ENCODE measurements around the gene RIGI. TPM values are rescaled to one million over a fixed set of nuclear protein-coding genes. Genes with fewer than 3 reads are reported as not detected.

RIGI gene
- total and polyA plus RNA-seq, 2 of the 13 experiments (the other 11 are each of a cell fraction or from before 2014, with no cell fraction given): 3.0 to 8.2 TPM

GRCh38 chr9:32486839-32487562, 39.0 kb downstream of the RIGI start:
- 35% methylated on average over 2 of the region's 2 CpGs for WGBS (ENCODE audit: low lambda C conversion rate)
- Histone ChIP-seq H3K79me2 (ENCODE audit: insufficient read depth, low read length) (no peaks in the 10 kb centered on the region), H3K9me3 (ENCODE audit: low read length) (no peaks in the 10 kb centered on the region), H3K4me1 (ENCODE audit: insufficient read depth, low read length) (peaks cover 17% of the 10 kb centered on the region), H3K27me3 (ENCODE audit: control insufficient read depth in 1 of 2, insufficient read depth in 2 of 2, low read length in 2 of 2) (no peaks in the 10 kb centered on the region), H3K27ac (ENCODE audit: extremely low read length, insufficient read depth, low read length) (no peak overlapping the region), H4K20me1 (ENCODE audit: insufficient read depth, low read length) (no peaks in the 10 kb centered on the region), H3K4me3 (replicated peaks in 1 of 3; ENCODE audit: insufficient read depth in 1 of 3, low read depth in 2 of 3, low read length in 3 of 3) (no peak overlapping the region), H3K4me2 (ENCODE audit: low read depth, low read length) (peak overlapping the region; percentile 35; the same call in 1 of the 2 replicates), H2AFZ (ENCODE audit: low read length) (no peak overlapping the region), H3K36me3 (replicated peaks in 1 of 2; ENCODE audit: control insufficient read depth in 1 of 2, insufficient read depth in 2 of 2, low read length in 2 of 2) (peaks cover 3 to 38% of the 10 kb centered on the region in 2 experiments), H3K9ac (ENCODE audit: insufficient read depth, low read depth, low read length) (no peak overlapping the region)
- CTCF ChIA-PET (ENCODE audit: low intra/inter-chr PET ratio, low total read pairs): no interaction called here
- FAIRE-seq (peak; percentile 66), ATAC-seq (peak; percentile 96), DNase-seq (ENCODE audit: low spot score) (peak; percentile 78)
- no TSS peak for BruUV-seq (replicated peaks)
- in situ Hi-C loops (cut with HindIII; ENCODE audit: extremely low pct_ligation_motif_present, low pct_unique_long_range_greater_than_20kb) (no loop called here), intact Hi-C loops (cut with micrococcal nuclease; ENCODE audit: unreplicated experiment) (loop anchor here (1.0 kb wide), 2 partner anchors 31 to 39 kb away; partner anchors contain the start of gene RIGI)
- POLR2A ChIA-PET: interaction anchor here (0.6 to 1.7 kb wide), 3 partner anchors 40 to 103 kb away, joined by 3 to 13 read pairs (median 5); partner anchors contain the start of genes ACO1 and RIGI
- TF ChIP-seq ASH2L (IDR thresholded peaks at IDR 0.05; ENCODE audit: insufficient read length, low read depth, low read length) (no peak), KAT7 (CRISPR knock-in tag; IDR thresholded peaks at IDR 0.05; ENCODE audit: borderline replicate concordance) (no peak), PPARG (CRISPR knock-in tag; conservative IDR thresholded peaks at IDR 0.05) (peak; percentile 34; the same call in 1 of the 2 replicates), TSC22D2 (CRISPR knock-in tag; IDR thresholded peaks at IDR 0.05; ENCODE audit: borderline replicate concordance) (no peak), ZKSCAN8 (CRISPR knock-in tag; IDR thresholded peaks at IDR 0.05; ENCODE audit: borderline replicate concordance) (no peak), ZNF609 (CRISPR knock-in tag; IDR thresholded peaks at IDR 0.05; ENCODE audit: borderline replicate concordance) (no peak), TEAD3 (CRISPR knock-in tag; optimal IDR thresholded peaks at IDR 0.05; ENCODE audit: borderline replicate concordance) (peak; percentile 61), ZNF446 (CRISPR knock-in tag; IDR thresholded peaks at IDR 0.05) (no peak), MAF1 (CRISPR knock-in tag; IDR thresholded peaks at IDR 0.05; ENCODE audit: borderline replicate concordance) (no peak), SRY (CRISPR knock-in tag; IDR thresholded peaks at IDR 0.05) (no peak), SMARCC2 (IDR thresholded peaks at IDR 0.05) (no peak), DBP (CRISPR knock-in tag; IDR thresholded peaks at IDR 0.05; ENCODE audit: not compliant biosample characterization) (no peak), GATAD2A (CRISPR knock-in tag; IDR thresholded peaks at IDR 0.05) (0 out of 2 replicates have a peak, but pooled peaks have one; percentile 22), THAP11 (CRISPR knock-in tag; IDR thresholded peaks at IDR 0.05) (no peak), ISL2 (CRISPR knock-in tag; IDR thresholded peaks at IDR 0.05) (no peak), RELA (CRISPR knock-in tag; IDR thresholded peaks at IDR 0.05) (no peak), ZNF644 (CRISPR knock-in tag; IDR thresholded peaks at IDR 0.05; ENCODE audit: low read depth) (peak; percentile 50; the same call in 1 of the 2 replicates), HOXA7 (CRISPR knock-in tag; IDR thresholded peaks at IDR 0.05) (no peak), KDM4B (CRISPR knock-in tag; IDR thresholded peaks at IDR 0.05) (no peak), ZNF572 (CRISPR knock-in tag; IDR thresholded peaks at IDR 0.05) (no peak), RARA (CRISPR knock-in tag; IDR thresholded peaks at IDR 0.05) (peak; percentile 48; the same call in 1 of the 2 replicates), ZNF367 (CRISPR knock-in tag; IDR thresholded peaks at IDR 0.05; ENCODE audit: borderline replicate concordance) (no peak)

Data from HepG2 (cell line).